Measurements from ENCODE around the gene NRIP3.

DNA sequence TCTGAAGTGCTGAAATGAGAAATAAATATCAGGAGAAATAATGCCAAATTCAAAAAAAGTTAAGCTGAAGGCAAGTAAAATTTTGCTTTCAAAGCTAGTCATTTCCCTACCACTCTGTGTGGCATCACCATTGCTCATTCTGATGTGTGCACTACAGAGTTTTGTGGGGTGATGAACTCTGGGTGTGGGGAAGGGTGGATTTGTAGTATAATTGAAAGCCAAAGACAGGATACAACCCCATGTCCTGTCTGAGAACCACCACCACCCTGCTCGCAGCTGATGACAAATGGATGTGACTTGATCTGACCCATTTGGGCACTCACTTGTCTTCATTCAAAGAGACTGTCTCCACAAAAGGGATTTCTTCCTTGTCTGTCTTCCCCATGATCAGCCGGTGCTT is 20.2 kb downstream of the NRIP3 start:
- TF ChIP-seq, protein P1, sequence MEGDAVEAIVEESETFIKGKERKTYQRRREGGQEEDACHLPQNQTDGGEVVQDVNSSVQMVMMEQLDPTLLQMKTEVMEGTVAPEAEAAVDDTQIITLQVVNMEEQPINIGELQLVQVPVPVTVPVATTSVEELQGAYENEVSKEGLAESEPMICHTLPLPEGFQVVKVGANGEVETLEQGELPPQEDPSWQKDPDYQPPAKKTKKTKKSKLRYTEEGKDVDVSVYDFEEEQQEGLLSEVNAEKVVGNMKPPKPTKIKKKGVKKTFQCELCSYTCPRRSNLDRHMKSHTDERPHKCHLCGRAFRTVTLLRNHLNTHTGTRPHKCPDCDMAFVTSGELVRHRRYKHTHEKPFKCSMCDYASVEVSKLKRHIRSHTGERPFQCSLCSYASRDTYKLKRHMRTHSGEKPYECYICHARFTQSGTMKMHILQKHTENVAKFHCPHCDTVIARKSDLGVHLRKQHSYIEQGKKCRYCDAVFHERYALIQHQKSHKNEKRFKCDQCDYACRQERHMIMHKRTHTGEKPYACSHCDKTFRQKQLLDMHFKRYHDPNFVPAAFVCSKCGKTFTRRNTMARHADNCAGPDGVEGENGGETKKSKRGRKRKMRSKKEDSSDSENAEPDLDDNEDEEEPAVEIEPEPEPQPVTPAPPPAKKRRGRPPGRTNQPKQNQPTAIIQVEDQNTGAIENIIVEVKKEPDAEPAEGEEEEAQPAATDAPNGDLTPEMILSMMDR (optimal IDR thresholded peaks at IDR 0.05 in 1 of 3, IDR thresholded peaks at IDR 0.05 in 1 of 3, conservative IDR thresholded peaks at IDR 0.05 in 1 of 3; ENCODE audit: extremely low read depth in 1 of 3, insufficient read depth in 2 of 3, low read length in 3 of 3), result no peak
- no peak for TF ChIP-seq EZH2 (IDR thresholded peaks at IDR 0.05; ENCODE audit: low read length)
